ENCODE data around the gene GPR132. TPM values are rescaled to one million over a fixed set of nuclear protein-coding genes. Genes with fewer than 3 reads are reported as not detected.
"Not testable (repeated sequence)": the region's sequence is repeated elsewhere in the genome, so short reads cannot be mapped to it uniquely, and the experiment has no call there.

Gene GPR132
- total and polyA plus RNA-seq, 8 donors: under 0.01 to 11.1 (median 1.3) TPM

DNA sequence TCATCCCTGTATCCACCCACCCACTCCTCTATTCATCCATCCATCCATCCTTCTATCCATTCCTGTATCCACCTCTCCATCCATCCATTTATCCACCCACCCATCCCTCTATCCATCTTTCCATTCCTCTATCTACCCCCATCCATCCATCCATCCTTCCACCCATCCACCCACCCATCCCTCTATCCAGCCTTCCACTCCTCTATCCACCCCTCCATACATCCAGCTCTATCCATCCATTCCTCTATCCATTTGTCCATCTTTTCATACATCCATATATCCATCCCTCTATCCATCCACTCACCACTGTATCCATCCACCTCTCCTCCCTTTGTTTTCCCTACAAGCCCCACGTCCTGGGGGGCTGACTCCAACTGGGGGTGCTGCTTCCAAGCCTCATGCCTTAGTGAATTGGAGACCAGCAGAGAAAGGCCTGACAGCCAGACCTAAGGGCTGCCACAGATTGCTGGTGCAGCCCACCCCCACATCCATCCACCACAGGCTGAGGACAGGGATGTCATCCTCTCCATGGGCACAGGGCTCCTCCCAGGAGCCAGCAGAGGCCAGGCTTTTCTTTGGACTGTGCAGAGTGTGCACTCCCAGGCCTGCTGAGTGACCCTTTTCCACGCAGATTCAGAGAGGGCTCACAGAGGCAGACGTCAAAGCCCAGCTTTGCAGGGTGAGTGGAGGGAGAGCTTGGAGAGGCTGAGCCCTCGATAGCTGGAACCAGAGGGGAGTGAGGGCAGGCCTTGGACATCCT lies 18.9 kb upstream of the GPR132 start:
- Histone ChIP-seq H3K27me3 (peaks cover 0 to 23% (median 12%) of the 10 kb centered on the region in 3 donors), H3K27ac (no peak overlapping the region), H3K36me3 (no peaks in the 10 kb centered on the region), H3K9me3 (no peaks in the 10 kb centered on the region), H3K4me3 (no peak overlapping the region), H3K4me1 (peaks cover 25 to 29% (median 29%) of the 10 kb centered on the region in 4 donors)
- DNase-seq: no peak
- TF ChIP-seq POLR2A (IDR thresholded peaks at IDR 0.05) (no peak), POLR2AphosphoS5 (IDR thresholded peaks at IDR 0.05) (no peak), EP300 (IDR thresholded peaks at IDR 0.05) (no peak)
- TF ChIP-seq, protein P1, sequence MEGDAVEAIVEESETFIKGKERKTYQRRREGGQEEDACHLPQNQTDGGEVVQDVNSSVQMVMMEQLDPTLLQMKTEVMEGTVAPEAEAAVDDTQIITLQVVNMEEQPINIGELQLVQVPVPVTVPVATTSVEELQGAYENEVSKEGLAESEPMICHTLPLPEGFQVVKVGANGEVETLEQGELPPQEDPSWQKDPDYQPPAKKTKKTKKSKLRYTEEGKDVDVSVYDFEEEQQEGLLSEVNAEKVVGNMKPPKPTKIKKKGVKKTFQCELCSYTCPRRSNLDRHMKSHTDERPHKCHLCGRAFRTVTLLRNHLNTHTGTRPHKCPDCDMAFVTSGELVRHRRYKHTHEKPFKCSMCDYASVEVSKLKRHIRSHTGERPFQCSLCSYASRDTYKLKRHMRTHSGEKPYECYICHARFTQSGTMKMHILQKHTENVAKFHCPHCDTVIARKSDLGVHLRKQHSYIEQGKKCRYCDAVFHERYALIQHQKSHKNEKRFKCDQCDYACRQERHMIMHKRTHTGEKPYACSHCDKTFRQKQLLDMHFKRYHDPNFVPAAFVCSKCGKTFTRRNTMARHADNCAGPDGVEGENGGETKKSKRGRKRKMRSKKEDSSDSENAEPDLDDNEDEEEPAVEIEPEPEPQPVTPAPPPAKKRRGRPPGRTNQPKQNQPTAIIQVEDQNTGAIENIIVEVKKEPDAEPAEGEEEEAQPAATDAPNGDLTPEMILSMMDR (IDR thresholded peaks at IDR 0.05): no peak
- WGBS, 5 donors: 45 to 52% (median 50%) methylated on average over 4 of the region's 4 CpGs
- intact Hi-C loops (cut with DNase I; ENCODE audit: low total_unique reads): no loop called here

DNA sequence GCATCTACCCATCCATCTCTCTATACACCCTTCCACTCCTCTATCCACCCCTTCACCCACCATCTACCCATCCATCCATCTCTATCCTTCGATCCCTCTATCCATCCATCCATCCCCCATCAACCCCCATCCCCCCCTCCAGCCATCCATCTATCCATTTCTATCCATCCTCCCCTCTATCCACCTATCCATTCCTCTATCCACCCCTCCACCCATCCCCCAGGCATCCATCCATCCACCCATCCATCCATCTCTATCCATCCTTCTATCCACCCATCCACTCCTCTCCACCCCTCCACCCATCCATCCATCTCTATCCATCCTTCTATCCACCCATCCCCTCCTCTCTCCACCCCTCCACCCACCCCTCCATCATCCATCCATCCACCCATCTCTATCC lies 17.5 kb upstream of the GPR132 start:
- Histone ChIP-seq H3K36me3 (no peaks in the 10 kb centered on the region), H3K27ac (no peak overlapping the region), H3K9me3 (no peaks in the 10 kb centered on the region), H3K27me3 (peaks cover 0 to 15% (median 6%) of the 10 kb centered on the region in 3 donors), H3K4me1 (peaks cover 13 to 15% (median 14%) of the 10 kb centered on the region in 4 donors), H3K4me3 (no peak overlapping the region)
- no peak for TF ChIP-seq POLR2A (IDR thresholded peaks at IDR 0.05)
- intact Hi-C loops (cut with DNase I; ENCODE audit: low total_unique reads): no loop called here
- no peak for DNase-seq
- 90 to 100% (median 93%) methylated on average over 1 of the region's 1 CpG for WGBS, 5 donors

DNA sequence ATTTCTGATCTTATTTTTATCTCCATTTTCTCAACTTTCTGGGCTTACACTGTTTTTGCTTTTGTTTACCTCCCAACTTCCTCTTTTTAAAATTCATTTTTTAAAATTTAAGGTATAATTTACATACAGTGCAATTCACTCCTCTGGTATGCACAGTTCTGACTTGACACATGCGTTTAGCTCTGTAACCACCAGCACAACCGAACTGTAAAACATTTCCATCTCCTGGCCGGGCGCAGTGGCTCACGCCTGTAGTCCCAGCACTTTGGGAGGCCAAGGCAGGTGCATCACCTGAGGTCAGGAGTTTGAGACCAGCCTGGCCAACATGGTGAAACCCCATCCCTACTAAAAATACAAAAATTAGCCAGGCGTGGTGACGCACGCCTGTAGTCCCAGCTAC lies 16.2 kb upstream of the GPR132 start:
- 71 to 77% (median 75%) methylated on average over 8 of the region's 8 CpGs for WGBS, 5 donors
- DNase-seq; H3K4me1 ChIP-seq; H3K9me3 ChIP-seq; H3K36me3 ChIP-seq; H3K4me3 ChIP-seq; intact Hi-C loops (cut with DNase I; ENCODE audit: low total_unique reads); H3K27ac ChIP-seq: not testable (repeated sequence)
- H3K27me3 ChIP-seq: peaks cover 0 to 15% (median 4%) of the 10 kb centered on the region in 3 donors

DNA sequence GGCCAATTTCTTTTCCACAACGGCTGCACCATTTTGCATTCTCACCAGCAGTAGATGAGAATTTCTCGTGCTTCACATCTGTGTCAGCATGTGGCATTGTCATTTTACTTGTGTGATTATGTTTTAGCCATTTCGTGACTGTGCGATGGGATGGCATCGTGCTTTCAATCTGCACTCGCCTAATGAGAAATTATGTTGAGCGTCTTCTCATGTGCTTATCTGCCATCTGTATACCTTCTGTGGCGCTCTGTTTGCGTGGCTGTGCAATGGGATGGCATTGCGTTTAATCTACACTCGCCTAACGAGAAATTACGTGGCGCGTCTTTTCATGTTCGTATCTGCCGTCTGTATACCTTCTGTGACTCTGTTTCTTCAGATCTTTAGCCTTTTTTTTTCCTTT lies 14.9 kb upstream of the GPR132 start:
- Histone ChIP-seq H3K9me3 (no peaks in the 10 kb centered on the region), H3K27me3 (peaks cover 0 to 26% (median 13%) of the 10 kb centered on the region in 3 donors), H3K4me3 (no peak overlapping the region), H3K27ac (no peak overlapping the region), H3K4me1 (peaks cover 0 to 18% (median 12%) of the 10 kb centered on the region in 4 donors), H3K36me3 (no peaks in the 10 kb centered on the region)
- no peak for TF ChIP-seq POLR2A (IDR thresholded peaks at IDR 0.05)
- no peak for TF ChIP-seq POLR2AphosphoS5 (IDR thresholded peaks at IDR 0.05)
- intact Hi-C loops (cut with DNase I; ENCODE audit: low total_unique reads): no loop called here
- 86 to 92% (median 91%) methylated on average over 17 of the region's 17 CpGs for WGBS, 5 donors
- DNase-seq: no peak

DNA sequence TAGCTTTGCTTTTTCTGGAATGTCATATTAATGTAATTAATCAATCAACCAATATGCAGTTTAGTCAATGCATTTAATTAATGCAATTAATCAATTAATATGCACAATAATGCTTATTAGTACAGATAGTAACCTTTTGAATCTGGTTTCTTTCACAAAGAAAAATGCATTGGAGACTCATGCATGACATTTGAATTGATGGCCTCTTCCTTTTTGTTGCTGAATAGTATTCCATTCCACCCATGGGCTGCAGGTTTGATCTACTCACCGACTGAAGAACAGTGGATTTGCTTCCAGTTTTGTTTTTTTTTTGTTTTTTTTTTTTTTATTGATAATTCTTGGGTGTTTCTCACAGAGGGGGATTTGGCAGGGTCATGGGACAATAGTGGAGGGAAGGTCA lies 13.1 kb upstream of the GPR132 start:
- Histone ChIP-seq H3K27ac (no peak overlapping the region), H3K9me3 (no peaks in the 10 kb centered on the region), H3K4me3 (no peak overlapping the region), H3K36me3 (no peaks in the 10 kb centered on the region), H3K27me3 (peaks cover 0 to 45% (median 24%) of the 10 kb centered on the region in 3 donors), H3K4me1 (peaks cover 0 to 26% (median 13%) of the 10 kb centered on the region in 4 donors)
- DNase-seq: no peak
- intact Hi-C loops (cut with DNase I; ENCODE audit: low total_unique reads): no loop called here
- WGBS, 5 donors: 55 to 84% (median 59%) methylated on average over 1 of the region's 1 CpG
- TF ChIP-seq POLR2A (IDR thresholded peaks at IDR 0.05) (no peak), EP300 (IDR thresholded peaks at IDR 0.05) (no peak), POLR2AphosphoS5 (IDR thresholded peaks at IDR 0.05) (no peak)
- TF ChIP-seq, protein P1 (IDR thresholded peaks at IDR 0.05): no peak

DNA sequence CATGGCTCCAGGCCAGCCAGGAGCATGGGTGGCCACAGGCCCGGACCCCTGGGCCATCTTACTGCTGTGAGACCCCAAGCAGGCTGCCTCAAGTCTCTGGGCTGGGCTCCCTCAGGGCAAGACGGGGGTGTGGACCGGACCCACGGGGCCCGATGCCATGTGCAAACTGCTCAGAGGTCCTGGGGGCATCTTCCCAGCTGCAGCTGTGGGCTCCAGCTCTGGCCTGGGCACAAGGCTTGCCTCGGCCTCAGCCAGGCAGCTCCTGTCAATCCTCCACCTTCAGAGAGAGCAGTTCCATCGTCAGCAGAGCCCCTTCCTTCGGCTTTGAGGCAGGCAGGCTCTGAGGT lies 12.4 kb upstream of the GPR132 start:
- intact Hi-C loops (cut with DNase I; ENCODE audit: low total_unique reads): no loop called here
- no peaks in the 10 kb centered on the region for H3K36me3 ChIP-seq
- DNase-seq: peak in 1 of 2 donors; percentile 16
- H3K27ac ChIP-seq: no peak overlapping the region
- TF ChIP-seq POLR2A (IDR thresholded peaks at IDR 0.05): no peak
- no peak for TF ChIP-seq EP300 (IDR thresholded peaks at IDR 0.05)
- no peak for TF ChIP-seq POLR2AphosphoS5 (IDR thresholded peaks at IDR 0.05)
- TF ChIP-seq, protein P1 (IDR thresholded peaks at IDR 0.05): no peak
- no peaks in the 10 kb centered on the region for H3K9me3 ChIP-seq
- WGBS, 5 donors: 59 to 70% (median 64%) methylated on average over 3 to 8 of the region's 8 CpGs
- no peak overlapping the region for H3K4me3 ChIP-seq
- H3K27me3 ChIP-seq: peaks cover 0 to 51% (median 30%) of the 10 kb centered on the region in 3 donors
- H3K4me1 ChIP-seq: peaks cover 0 to 26% (median 13%) of the 10 kb centered on the region in 4 donors

Measured in stomach (tissue), 9 donors.